Astrocyte of the spinal cord (primary cell): ENCODE data around the gene SPHK1.
A peak's percentile ranks its signal among the peaks of the same experiment; 100 is the strongest.

ENCODE experiments used
- DNase-seq: peaks from one replicate; pipeline ENCODE4 v3.0.0; 2011; ENCODE audit warnings: low read depth, low spot score
- H3K4me3 ChIP-seq: 2 replicates; pipeline ENCODE4 v1.5.1; 2011; ENCODE audit warnings: low read depth, mild to moderate bottlenecking, low read length, moderate library complexity
- in situ Hi-C: cut with HindIII; loops from 2 replicates; pipeline ENCODE4 v1.10.0; 2017; ENCODE audit warnings: low sequenced_read_pairs
- TF ChIP-seq, protein P1 (sequence below): IDR thresholded peaks from 2 replicates; pipeline ENCODE4 v1.5.1; 2012; ENCODE audit warnings: low read depth, mild to moderate bottlenecking, low read length, inconsistent platforms

SPHK1 gene, protein sequence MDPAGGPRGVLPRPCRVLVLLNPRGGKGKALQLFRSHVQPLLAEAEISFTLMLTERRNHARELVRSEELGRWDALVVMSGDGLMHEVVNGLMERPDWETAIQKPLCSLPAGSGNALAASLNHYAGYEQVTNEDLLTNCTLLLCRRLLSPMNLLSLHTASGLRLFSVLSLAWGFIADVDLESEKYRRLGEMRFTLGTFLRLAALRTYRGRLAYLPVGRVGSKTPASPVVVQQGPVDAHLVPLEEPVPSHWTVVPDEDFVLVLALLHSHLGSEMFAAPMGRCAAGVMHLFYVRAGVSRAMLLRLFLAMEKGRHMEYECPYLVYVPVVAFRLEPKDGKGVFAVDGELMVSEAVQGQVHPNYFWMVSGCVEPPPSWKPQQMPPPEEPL

DNA sequence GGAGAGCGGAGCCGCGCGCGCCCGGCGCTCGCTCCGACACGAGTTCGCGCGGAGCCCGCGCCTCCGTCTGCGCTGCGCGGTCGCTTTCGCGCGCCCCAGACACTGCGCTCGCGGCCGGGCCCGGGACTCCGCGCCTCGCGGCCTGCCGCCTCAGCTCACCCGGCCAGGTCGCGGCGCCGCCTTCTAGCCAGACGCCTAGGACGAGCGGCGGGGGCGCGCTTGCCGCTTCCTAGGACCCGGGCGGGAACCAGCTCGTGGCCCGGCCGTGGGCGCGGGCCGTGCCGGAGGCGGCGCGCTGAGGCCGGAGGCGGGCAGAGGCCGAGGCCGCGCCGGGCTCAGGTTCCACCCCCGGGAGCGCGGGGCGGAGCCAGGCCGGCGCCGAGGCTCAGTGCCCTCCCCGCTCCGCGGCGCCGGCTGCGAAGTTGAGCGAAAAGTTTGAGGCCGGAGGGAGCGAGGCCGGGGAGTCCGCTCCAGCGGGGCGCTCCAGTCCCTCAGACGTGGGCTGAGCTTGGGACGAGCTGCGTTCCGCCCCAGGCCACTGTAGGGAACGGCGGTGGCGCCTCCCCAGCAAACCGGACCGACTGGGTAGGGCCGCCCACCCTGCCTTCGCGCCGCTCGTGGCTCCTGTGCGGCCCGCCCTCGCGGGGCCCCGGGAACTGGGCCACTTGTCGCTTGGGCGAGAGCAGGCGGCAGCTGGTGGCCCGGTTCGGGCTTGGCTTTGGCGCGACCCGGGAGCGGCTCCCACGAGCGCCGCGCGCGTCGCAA lies at the start of gene SPHK1:
SPHK1 (plus strand) TSS at position 388 of the 765 bp plus-strand sequence. CDS start 1,036 bp downstream, outside the sequence.
- in situ Hi-C loops = no loop called here
- DNase-seq = peak; percentile 79
- H3K4me3 ChIP-seq = peak within 1 kb of the TSS; percentile 55
- TF ChIP-seq, protein P1, sequence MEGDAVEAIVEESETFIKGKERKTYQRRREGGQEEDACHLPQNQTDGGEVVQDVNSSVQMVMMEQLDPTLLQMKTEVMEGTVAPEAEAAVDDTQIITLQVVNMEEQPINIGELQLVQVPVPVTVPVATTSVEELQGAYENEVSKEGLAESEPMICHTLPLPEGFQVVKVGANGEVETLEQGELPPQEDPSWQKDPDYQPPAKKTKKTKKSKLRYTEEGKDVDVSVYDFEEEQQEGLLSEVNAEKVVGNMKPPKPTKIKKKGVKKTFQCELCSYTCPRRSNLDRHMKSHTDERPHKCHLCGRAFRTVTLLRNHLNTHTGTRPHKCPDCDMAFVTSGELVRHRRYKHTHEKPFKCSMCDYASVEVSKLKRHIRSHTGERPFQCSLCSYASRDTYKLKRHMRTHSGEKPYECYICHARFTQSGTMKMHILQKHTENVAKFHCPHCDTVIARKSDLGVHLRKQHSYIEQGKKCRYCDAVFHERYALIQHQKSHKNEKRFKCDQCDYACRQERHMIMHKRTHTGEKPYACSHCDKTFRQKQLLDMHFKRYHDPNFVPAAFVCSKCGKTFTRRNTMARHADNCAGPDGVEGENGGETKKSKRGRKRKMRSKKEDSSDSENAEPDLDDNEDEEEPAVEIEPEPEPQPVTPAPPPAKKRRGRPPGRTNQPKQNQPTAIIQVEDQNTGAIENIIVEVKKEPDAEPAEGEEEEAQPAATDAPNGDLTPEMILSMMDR = no peak

DNA sequence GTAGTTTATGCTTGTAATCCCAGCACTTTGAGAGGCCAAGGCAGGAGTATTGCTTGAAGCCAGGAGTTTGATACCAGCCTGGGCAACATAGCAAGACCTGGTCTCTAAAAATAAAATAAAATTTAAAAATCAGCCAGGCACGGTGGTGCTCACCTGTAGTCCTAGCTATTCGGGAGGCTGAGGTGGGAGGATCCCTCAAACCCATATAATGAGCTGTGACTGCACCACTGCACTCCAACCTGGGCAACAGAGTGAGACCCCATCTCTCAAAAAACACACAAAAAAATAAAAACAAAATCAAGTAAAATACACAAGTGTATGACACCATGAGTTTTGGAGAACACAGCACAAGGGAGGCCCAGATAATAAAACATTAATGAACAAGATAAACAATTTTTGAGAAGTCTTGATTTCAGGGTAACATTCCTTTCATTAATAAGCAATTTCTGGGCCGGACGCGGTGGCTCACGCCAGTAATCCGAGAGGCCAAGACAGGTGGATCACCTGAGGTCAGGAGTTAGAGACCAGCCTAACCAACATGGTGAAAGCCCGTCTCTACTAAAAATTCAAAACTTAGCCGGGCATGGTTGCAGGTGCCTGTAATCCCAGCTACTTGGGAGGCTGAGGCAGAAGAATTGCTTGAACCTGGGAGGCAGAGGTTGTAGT lies 48.6 kb upstream of the SPHK1 start:
- no peak for DNase-seq
- TF ChIP-seq, protein P1 = no peak

DNA sequence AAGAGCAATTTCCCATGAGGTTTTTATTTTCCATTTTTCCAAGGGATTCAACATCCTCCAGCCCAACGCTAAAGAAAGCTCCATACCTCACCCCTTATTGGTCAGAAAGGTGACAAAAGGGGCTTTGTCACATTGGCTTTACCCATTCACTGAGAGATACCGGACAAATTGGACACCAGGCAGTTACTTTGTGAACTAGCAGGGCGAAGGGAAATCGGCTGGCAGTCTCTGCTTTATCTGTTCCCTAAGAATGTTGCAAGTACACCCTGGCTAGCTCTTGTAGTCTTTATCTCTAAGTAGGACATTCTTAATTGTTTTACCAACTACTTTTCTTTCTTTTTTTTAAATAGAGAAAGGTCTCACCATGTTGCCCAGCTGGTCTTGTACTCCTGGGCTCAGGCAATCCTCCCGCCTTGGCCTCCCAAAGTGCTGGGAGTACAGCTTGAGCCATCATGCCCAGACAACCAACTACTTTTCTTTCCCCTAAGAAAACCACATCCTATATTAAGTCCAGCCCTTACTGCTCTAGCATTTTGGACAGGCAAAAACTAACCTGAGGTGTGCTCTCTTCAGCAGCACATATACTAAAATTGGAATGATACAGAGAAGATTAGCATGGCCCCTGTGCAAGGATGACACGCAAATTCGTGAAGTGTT lies 47.5 kb upstream of the SPHK1 start:
- DNase-seq = no peak
- H3K4me3 ChIP-seq = no peak overlapping the region
- in situ Hi-C loops = no loop called here
- TF ChIP-seq, protein P1 = no peak

More for the DNA sequence above, 48.6 kb upstream of the SPHK1 start:
- no peak overlapping the region for H3K4me3 ChIP-seq
- in situ Hi-C loops = no loop called here

DNA sequence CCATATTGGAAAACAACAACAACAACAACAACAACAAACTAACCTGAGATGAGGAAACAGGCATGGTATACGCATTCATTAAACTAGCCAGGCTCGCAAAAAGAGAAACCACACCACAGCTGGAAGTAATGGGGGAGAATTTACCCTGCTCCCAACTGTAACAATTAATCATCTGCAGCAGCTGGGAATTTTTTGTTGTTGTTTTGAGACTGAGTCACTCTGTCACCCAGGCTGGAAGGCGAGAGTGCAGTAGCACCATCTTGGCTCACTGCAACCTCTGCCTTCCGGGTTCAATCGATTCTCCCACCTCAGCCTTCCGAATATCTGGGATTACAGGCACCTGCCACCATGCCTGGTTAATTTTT lies 47.0 kb upstream of the SPHK1 start:
- TF ChIP-seq, protein P1 = no peak
- DNase-seq = no peak
- H3K4me3 ChIP-seq = no peak overlapping the region
- in situ Hi-C loops = no loop called here

DNA sequence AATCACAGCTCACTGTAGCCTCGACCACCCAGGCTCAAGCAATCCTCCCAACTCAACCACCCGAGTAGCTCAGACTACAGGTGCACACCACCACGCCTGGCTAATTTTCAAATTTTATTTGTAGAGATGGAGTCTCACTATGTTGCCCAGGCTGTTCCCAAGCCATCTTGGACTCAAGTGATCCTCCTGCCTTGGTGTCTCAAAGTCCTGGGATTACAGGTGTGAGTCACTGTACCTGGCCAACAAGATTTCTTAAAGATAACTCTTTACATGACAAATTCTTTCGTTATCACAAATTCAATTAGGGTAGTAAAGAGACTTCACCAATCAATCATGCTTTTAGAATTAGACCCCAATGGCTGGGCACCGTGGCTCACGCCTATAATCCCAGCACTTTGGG lies 43.1 kb upstream of the SPHK1 start:
- in situ Hi-C loops = no loop called here
- DNase-seq = no peak
- H3K4me3 ChIP-seq = no peak overlapping the region
- TF ChIP-seq, protein P1 = no peak

DNA sequence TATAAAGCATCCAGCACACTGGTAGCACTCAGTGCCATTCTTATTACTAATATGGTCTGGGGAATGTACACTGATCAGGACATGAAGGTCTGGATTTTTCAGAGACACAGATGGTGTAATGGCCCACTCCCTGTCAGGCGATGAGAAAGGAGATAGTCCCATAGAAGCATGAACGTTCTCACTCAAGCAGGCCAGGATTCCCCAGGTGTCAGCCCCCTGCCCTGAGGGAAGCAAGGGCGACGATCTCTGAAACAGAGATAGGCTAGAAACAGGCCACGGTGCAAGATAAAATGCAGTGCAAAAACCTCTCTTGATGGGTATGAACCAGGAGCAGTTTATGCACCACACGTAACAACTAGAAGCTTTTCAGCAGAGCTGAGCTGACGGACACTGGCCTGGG lies 41.3 kb upstream of the SPHK1 start:
- no peak overlapping the region for H3K4me3 ChIP-seq
- DNase-seq = no peak
- in situ Hi-C loops = no loop called here
- TF ChIP-seq, protein P1 = no peak
